ENCODE measurements around the gene DLEU7. TPM values are rescaled to one million over a fixed set of nuclear protein-coding genes. Genes with fewer than 3 reads are reported as not detected.

DLEU7 gene
- polyA plus RNA-seq, 1 experiment = not detected

- H3K36me3 ChIP-seq (ENCODE audit: control insufficient read depth, insufficient read depth, low read length) = no peaks in the 10 kb centered on the region
- ChIA-PET POLR2A (no interaction called here), CTCF (no interaction called here)
- no peak overlapping the region for H3K4me3 ChIP-seq (ENCODE audit: low read depth, low read length)
- no peak for DNase-seq (ENCODE audit: low read depth)
- peaks cover 5% of the 10 kb centered on the region for H3K27me3 ChIP-seq (ENCODE audit: control insufficient read depth, insufficient read depth, low read length)
- TF ChIP-seq, protein P1, sequence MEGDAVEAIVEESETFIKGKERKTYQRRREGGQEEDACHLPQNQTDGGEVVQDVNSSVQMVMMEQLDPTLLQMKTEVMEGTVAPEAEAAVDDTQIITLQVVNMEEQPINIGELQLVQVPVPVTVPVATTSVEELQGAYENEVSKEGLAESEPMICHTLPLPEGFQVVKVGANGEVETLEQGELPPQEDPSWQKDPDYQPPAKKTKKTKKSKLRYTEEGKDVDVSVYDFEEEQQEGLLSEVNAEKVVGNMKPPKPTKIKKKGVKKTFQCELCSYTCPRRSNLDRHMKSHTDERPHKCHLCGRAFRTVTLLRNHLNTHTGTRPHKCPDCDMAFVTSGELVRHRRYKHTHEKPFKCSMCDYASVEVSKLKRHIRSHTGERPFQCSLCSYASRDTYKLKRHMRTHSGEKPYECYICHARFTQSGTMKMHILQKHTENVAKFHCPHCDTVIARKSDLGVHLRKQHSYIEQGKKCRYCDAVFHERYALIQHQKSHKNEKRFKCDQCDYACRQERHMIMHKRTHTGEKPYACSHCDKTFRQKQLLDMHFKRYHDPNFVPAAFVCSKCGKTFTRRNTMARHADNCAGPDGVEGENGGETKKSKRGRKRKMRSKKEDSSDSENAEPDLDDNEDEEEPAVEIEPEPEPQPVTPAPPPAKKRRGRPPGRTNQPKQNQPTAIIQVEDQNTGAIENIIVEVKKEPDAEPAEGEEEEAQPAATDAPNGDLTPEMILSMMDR (IDR thresholded peaks at IDR 0.05; ENCODE audit: insufficient read depth, low read depth, low read length) = no peak
These were observed 43.7 kb upstream of the DLEU7 start for GRCh38 chr13:50887151-50887550.

- H3K4me3 ChIP-seq (ENCODE audit: low read depth, low read length) = no peak overlapping the region
- H3K27me3 ChIP-seq (ENCODE audit: control insufficient read depth, insufficient read depth, low read length) = peaks cover 1% of the 10 kb centered on the region; the same call in 1 of the 2 replicates
- CTCF ChIA-PET = no interaction called here
- TF ChIP-seq, protein P1 (IDR thresholded peaks at IDR 0.05; ENCODE audit: insufficient read depth, low read depth, low read length) = no peak
- no peaks in the 10 kb centered on the region for H3K36me3 ChIP-seq (ENCODE audit: control insufficient read depth, insufficient read depth, low read length)
- no peak for DNase-seq (ENCODE audit: low read depth)
- POLR2A ChIA-PET = no interaction called here
These were observed 40.8 kb upstream of the DLEU7 start for GRCh38 chr13:50884265-50884664.

GRCh38 chr13:50883728-50884127 is 40.2 kb upstream of the DLEU7 start:
- TF ChIP-seq, protein P1 (IDR thresholded peaks at IDR 0.05; ENCODE audit: insufficient read depth, low read depth, low read length) = no peak
- H3K4me3 ChIP-seq (ENCODE audit: low read depth, low read length) = no peak overlapping the region
- H3K27me3 ChIP-seq (ENCODE audit: control insufficient read depth, insufficient read depth, low read length) = peaks cover 1% of the 10 kb centered on the region; the same call in 1 of the 2 replicates
- DNase-seq (ENCODE audit: low read depth) = no peak
- H3K36me3 ChIP-seq (ENCODE audit: control insufficient read depth, insufficient read depth, low read length) = no peaks in the 10 kb centered on the region
- ChIA-PET POLR2A (no interaction called here), CTCF (no interaction called here)

- Histone ChIP-seq H3K36me3 (ENCODE audit: control insufficient read depth, insufficient read depth, low read length) (no peaks in the 10 kb centered on the region), H3K27me3 (ENCODE audit: control insufficient read depth, insufficient read depth, low read length) (peaks cover 1% of the 10 kb centered on the region; the same call in 1 of the 2 replicates), H3K4me3 (ENCODE audit: low read depth, low read length) (no peak overlapping the region)
- CTCF ChIA-PET = interaction anchor here (1.0 kb wide), 1 partner anchor 194 kb away, joined by 3 read pairs; no protein-coding TSS in a partner anchor
- POLR2A ChIA-PET = no interaction called here
- DNase-seq (ENCODE audit: low read depth) = no peak
- TF ChIP-seq, protein P1 (IDR thresholded peaks at IDR 0.05; ENCODE audit: insufficient read depth, low read depth, low read length) = no peak
These were observed 39.4 kb upstream of the DLEU7 start for GRCh38 chr13:50882816-50883435.

DNA sequence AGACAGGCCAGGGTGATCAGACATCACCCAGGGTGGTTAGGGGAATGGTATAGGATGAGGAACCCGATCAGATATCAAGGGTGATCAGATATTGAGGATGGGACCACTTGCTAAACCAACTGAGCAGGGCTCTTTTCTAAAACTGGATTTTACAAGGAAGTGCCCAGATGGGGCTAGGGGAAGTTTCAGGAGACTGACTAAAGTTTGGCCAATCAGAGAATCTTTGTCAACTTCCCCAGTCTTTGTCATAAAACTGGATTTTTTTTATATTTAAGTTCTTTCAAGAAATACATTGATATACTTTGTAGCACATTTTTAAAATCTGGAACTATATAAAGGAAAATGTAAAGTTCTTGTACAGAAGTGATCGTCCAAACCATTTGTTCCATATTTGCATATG is 30.5 kb upstream of the DLEU7 start:
- Histone ChIP-seq H3K27me3 (ENCODE audit: control insufficient read depth, insufficient read depth, low read length) (no peaks in the 10 kb centered on the region), H3K36me3 (ENCODE audit: control insufficient read depth, insufficient read depth, low read length) (no peaks in the 10 kb centered on the region), H3K4me3 (ENCODE audit: low read depth, low read length) (no peak overlapping the region)
- POLR2A ChIA-PET = no interaction called here
- no peak for DNase-seq (ENCODE audit: low read depth)
- CTCF ChIA-PET = no interaction called here
- TF ChIP-seq, protein P1 (IDR thresholded peaks at IDR 0.05; ENCODE audit: insufficient read depth, low read depth, low read length) = no peak
